Endodermal cell (in vitro differentiated cells): Measurements from ENCODE around the gene COX6A1. TPM values are rescaled to one million over a fixed set of nuclear protein-coding genes. Genes with fewer than 3 reads are reported as not detected.
"Not testable (repeated sequence)": the region's sequence is repeated elsewhere in the genome, so short reads cannot be mapped to it uniquely, and the experiment has no call there.

ENCODE experiments used
- DNase-seq: peaks from one replicate; pipeline ENCODE4 v3.0.0-alpha.2; 2017
- H3K27ac ChIP-seq: 2 replicates; pipeline ENCODE4 v1.5.1; 2013; ENCODE audit warnings: mild to moderate bottlenecking, low read depth, low read length, moderate library complexity
- H3K27me3 ChIP-seq: 2 replicates; pipeline ENCODE4 v1.6.1; 2013; ENCODE audit warnings: mild to moderate bottlenecking, low read length, moderate library complexity; ENCODE audit not compliant: insufficient read depth, control insufficient read depth, poor library complexity, severe bottlenecking
- H3K36me3 ChIP-seq: 2 replicates; pipeline ENCODE4 v1.7.0; 2013; ENCODE audit warnings: mild to moderate bottlenecking, low read length, moderate library complexity; ENCODE audit not compliant: control insufficient read depth, insufficient read depth
- H3K4me1 ChIP-seq: one replicate; pipeline ENCODE4 v1.7.0; 2013; ENCODE audit warnings: low read length; ENCODE audit not compliant: control insufficient read depth, insufficient read depth
- H3K4me3 ChIP-seq: 2 replicates; pipeline ENCODE4 v1.5.1; 2013; ENCODE audit warnings: mild to moderate bottlenecking, low read length, moderate library complexity
- H3K9ac ChIP-seq: 2 replicates; pipeline ENCODE4 v1.6.1; 2013; ENCODE audit warnings: mild to moderate bottlenecking, low read length, moderate library complexity; ENCODE audit not compliant: poor library complexity, severe bottlenecking; ENCODE audit errors: extremely low read depth
- H3K9me3 ChIP-seq: 2 replicates; pipeline ENCODE4 v1.6.1; 2013; ENCODE audit warnings: mild to moderate bottlenecking, low read length, moderate library complexity; ENCODE audit not compliant: control insufficient read depth
- H3K27ac Mint-ChIP-seq: 2 replicates; pipeline ENCODE4 v1.8.0; 2020; ENCODE audit warnings: mixed read lengths
- H3K27me3 Mint-ChIP-seq: 2 replicates; pipeline ENCODE4 v1.8.0; 2021; ENCODE audit warnings: mild to moderate bottlenecking, mixed read lengths; ENCODE audit not compliant: insufficient read depth
- H3K36me3 Mint-ChIP-seq: 2 replicates; pipeline ENCODE4 v1.8.0; 2020; ENCODE audit warnings: low read depth, mixed read lengths
- H3K4me1 Mint-ChIP-seq: 2 replicates; pipeline ENCODE4 v1.8.0; 2020; ENCODE audit warnings: mixed read lengths
- H3K4me3 Mint-ChIP-seq: 2 replicates; pipeline ENCODE4 v1.8.0; 2020; ENCODE audit warnings: mild to moderate bottlenecking, moderate library complexity, mixed read lengths
- H3K9me3 Mint-ChIP-seq: 2 replicates; pipeline ENCODE4 v1.8.0; 2020; ENCODE audit warnings: mild to moderate bottlenecking, mixed read lengths
- CTCF ChIP-seq: fragments of 200-600 bp; sonication (generic); conservative IDR thresholded peaks from 2 replicates; pipeline ENCODE4 v1.5.0; 2021; ENCODE audit warnings: antibody characterized with exemption, mild to moderate bottlenecking
- WGBS, 2 experiments: methylation state at CpG; one replicate each; pipeline versions ENCODE4 v1.1.5 to v1.1.7; 2013; ENCODE audit warnings: missing lambda C conversion rate in 2 of 2, mixed read lengths in 1 of 2; ENCODE audit not compliant: insufficient coverage in 1 of 2, insufficient read length in 1 of 2; 5-methylcytosine and 5-hydroxymethylcytosine counted together
- total RNA-seq, 2 donors: library from RNA; stranded (reverse); fragmentation: NEBNext Ultra II Directional in 1 of 2; extraction: Animal tissue kit (Norgen Biotek cat#: 25700) in 1 of 2; gene quantifications; 2 replicates in 1 of 2; 3 replicates in 1 of 2; pipeline ENCODE4 v1.2.1, GENCODE V29; 2021

The COX6A1 gene
- total RNA-seq, 2 donors from 2014 or later = 344 to 354 TPM

- Histone ChIP-seq H3K27ac (no peak overlapping the region), H3K9ac (no peak overlapping the region), H3K4me3 (no peak overlapping the region), H3K4me1 (peaks cover 7% of the 10 kb centered on the region), H3K27me3 (no peaks in the 10 kb centered on the region), H3K36me3 (no peaks in the 10 kb centered on the region), H3K9me3 (no peaks in the 10 kb centered on the region)
- no peak for DNase-seq
- no peak for TF ChIP-seq CTCF
- no peaks in the 10 kb centered on the region for H3K9me3 Mint-ChIP-seq
- peaks cover 12% of the 10 kb centered on the region for H3K4me1 Mint-ChIP-seq
- peaks cover 3% of the 10 kb centered on the region for H3K36me3 Mint-ChIP-seq
- H3K27me3 Mint-ChIP-seq = no peaks in the 10 kb centered on the region
- H3K4me3 Mint-ChIP-seq = no peak overlapping the region
- H3K27ac Mint-ChIP-seq = no peak overlapping the region
- 95 to 100% methylated on average over 4 to 6 of the region's 7 CpGs for WGBS, 2 experiments
Observed at GRCh38 chr12:120485961-120486881, 48.3 kb downstream of the COX6A1 start.

- Mint-ChIP-seq H3K27ac (peak overlapping the region; percentile 40), H3K4me1 (peaks cover 12% of the 10 kb centered on the region)
- not testable (repeated sequence) for H3K9ac ChIP-seq, H3K27me3 ChIP-seq, H3K36me3 Mint-ChIP-seq, H3K4me3 Mint-ChIP-seq, H3K9me3 ChIP-seq, H3K27ac ChIP-seq, H3K27me3 Mint-ChIP-seq, H3K36me3 ChIP-seq, H3K9me3 Mint-ChIP-seq, DNase-seq, H3K4me3 ChIP-seq, H3K4me1 ChIP-seq
- 93 to 94% methylated on average over 3 to 7 of the region's 7 CpGs for WGBS, 2 experiments
Observed at GRCh38 chr12:120487552-120487951, 49.6 kb downstream of the COX6A1 start.

- H3K4me1 ChIP-seq = peaks cover 7% of the 10 kb centered on the region
- no peaks in the 10 kb centered on the region for H3K9me3 Mint-ChIP-seq
- no peaks in the 10 kb centered on the region for H3K27me3 ChIP-seq
- no peak for TF ChIP-seq CTCF
- peak overlapping the region; percentile 5 for H3K27ac Mint-ChIP-seq
- no peak for DNase-seq
- H3K27me3 Mint-ChIP-seq = no peaks in the 10 kb centered on the region
- H3K4me1 Mint-ChIP-seq = peaks cover 11% of the 10 kb centered on the region
- H3K9ac ChIP-seq = no peak overlapping the region
- no peak overlapping the region for H3K27ac ChIP-seq
- no peaks in the 10 kb centered on the region for H3K9me3 ChIP-seq
- H3K4me3 Mint-ChIP-seq = no peak overlapping the region
- WGBS, 2 experiments = 72 to 77% methylated on average over 5 of the region's 5 CpGs
- H3K36me3 Mint-ChIP-seq = peaks cover 7% of the 10 kb centered on the region
- no peaks in the 10 kb centered on the region for H3K36me3 ChIP-seq
- no peak overlapping the region for H3K4me3 ChIP-seq
Observed at GRCh38 chr12:120488057-120488640, 50.2 kb downstream of the COX6A1 start.
